Activated T-cell treated with anti-CD3 and anti-CD28 coated beads for 1 hour (primary cell): ENCODE measurements around the gene FGFBP1.

Source experiments
- DNase-seq: peaks from one replicate; pipeline ENCODE4 v3.0.0-alpha.2; 2020; ENCODE audit warnings: low read depth

The FGFBP1 gene

GRCh38 chr4:15912236-15912635, 26.3 kb downstream of the FGFBP1 start:
- no peak for DNase-seq

GRCh38 chr4:15910155-15910940, 28.2 kb downstream of the FGFBP1 start:
- DNase-seq, result no peak

- DNase-seq, result no peak
Observed at GRCh38 chr4:15907430-15907829, 31.1 kb downstream of the FGFBP1 start.

- DNase-seq, result no peak
Observed at GRCh38 chr4:15906020-15906443, 32.5 kb downstream of the FGFBP1 start.

GRCh38 chr4:15902746-15903145, 35.8 kb downstream of the FGFBP1 start:
- DNase-seq, result no peak

- no peak for DNase-seq
Observed at GRCh38 chr4:15901998-15902397, 36.5 kb downstream of the FGFBP1 start.

GRCh38 chr4:15901007-15901406, 37.5 kb downstream of the FGFBP1 start:
- no peak for DNase-seq

GRCh38 chr4:15899511-15899910, 39.0 kb downstream of the FGFBP1 start:
- no peak for DNase-seq

GRCh38 chr4:15898902-15899301, 39.6 kb downstream of the FGFBP1 start:
- no peak for DNase-seq

- DNase-seq, result no peak
Observed at GRCh38 chr4:15897577-15897976, 41.0 kb downstream of the FGFBP1 start.

GRCh38 chr4:15894921-15895916, 43.3 kb downstream of the FGFBP1 start:
- no peak for DNase-seq

- DNase-seq, result no peak
Observed at GRCh38 chr4:15894393-15894792, 44.1 kb downstream of the FGFBP1 start.

- DNase-seq, result no peak
Observed at GRCh38 chr4:15893962-15894361, 44.6 kb downstream of the FGFBP1 start.

- no peak for DNase-seq
Observed at GRCh38 chr4:15891312-15891711, 47.2 kb downstream of the FGFBP1 start.

GRCh38 chr4:15890246-15890829, 48.2 kb downstream of the FGFBP1 start:
- DNase-seq, result no peak

- DNase-seq, result no peak
Observed at GRCh38 chr4:15888515-15888914, 50.0 kb downstream of the FGFBP1 start.
